ENCODE data around the gene SLC35F3. TPM values are rescaled to one million over a fixed set of nuclear protein-coding genes. Genes with fewer than 3 reads are reported as not detected.

SLC35F3 gene
- polyA plus RNA-seq, 1 donor (not counting 4 experiments of a cell fraction or from before 2014, with no cell fraction given) = 13.8 TPM

DNA sequence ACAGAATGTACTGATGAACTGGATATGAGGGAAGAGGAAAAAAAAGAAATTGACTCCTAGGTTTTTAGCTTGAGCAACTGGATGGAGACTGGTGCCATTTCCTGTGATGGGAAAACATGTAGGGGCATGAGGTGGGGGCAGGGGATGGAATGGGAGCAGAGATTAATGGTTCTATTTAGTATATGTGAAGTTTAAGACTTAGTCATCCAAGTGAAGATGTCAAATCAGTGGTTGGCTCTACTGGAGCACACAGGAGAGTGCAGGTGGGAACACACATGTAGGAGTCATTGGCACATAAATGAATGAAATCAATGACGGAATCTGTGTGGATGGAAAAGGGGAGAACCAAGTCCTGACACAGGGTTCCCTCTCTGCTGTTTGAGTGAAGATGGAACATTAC is 244.3 kb downstream of the SLC35F3 start:
- TF ChIP-seq CTCF (optimal IDR thresholded peaks at IDR 0.05 in 1 of 3, IDR thresholded peaks at IDR 0.05 in 1 of 3, conservative IDR thresholded peaks at IDR 0.05 in 1 of 3; ENCODE audit: extremely low read depth in 1 of 3, insufficient read depth in 2 of 3, low read length in 3 of 3) (no peak), EZH2 (IDR thresholded peaks at IDR 0.05; ENCODE audit: low read length) (no peak)
- Histone ChIP-seq H3K4me3 (ENCODE audit: control insufficient read depth in 2 of 3, extremely low read depth in 1 of 3, insufficient read depth in 2 of 3, low read depth in 1 of 3, low read length in 3 of 3) (no peak overlapping the region), H3K36me3 (ENCODE audit: control insufficient read depth in 2 of 2, extremely low read depth in 1 of 2, insufficient read depth in 2 of 2, low read length in 2 of 2) (no peaks in the 10 kb centered on the region), H3K9ac (ENCODE audit: control insufficient read depth, extremely low read depth, insufficient read depth, low read length) (no peak overlapping the region), H3K27ac (ENCODE audit: control insufficient read depth, insufficient read depth, low read length) (peak overlapping the region; percentile 14), H3K4me1 (ENCODE audit: control insufficient read depth, extremely low read depth, insufficient read depth, low read length) (peaks cover 18% of the 10 kb centered on the region), H3K4me2 (ENCODE audit: control insufficient read depth, extremely low read depth, insufficient read depth, low read depth, low read length) (peak overlapping the region; percentile 17), H2AFZ (ENCODE audit: control insufficient read depth, low read length) (no peak overlapping the region), H4K20me1 (ENCODE audit: control insufficient read depth, extremely low read depth, insufficient read depth, low read length) (no peaks in the 10 kb centered on the region), H3K9me3 (ENCODE audit: control insufficient read depth, low read depth, low read length) (no peaks in the 10 kb centered on the region), H3K27me3 (ENCODE audit: control insufficient read depth, extremely low read depth, insufficient read depth, low read length) (no peaks in the 10 kb centered on the region), H3K9me1 (ENCODE audit: control insufficient read depth, extremely low read depth, insufficient read depth, low read length) (no peaks in the 10 kb centered on the region), H3K79me2 (ENCODE audit: control insufficient read depth, insufficient read depth, low read length) (no peaks in the 10 kb centered on the region)
- DNase-seq (ENCODE audit: low read depth, low spot score) = no peak
- dilution Hi-C loops (cut with MboI; ENCODE audit: extremely low pct_ligation_motif_present, low sequenced_read_pairs) = no loop called here
- FAIRE-seq = peak; percentile 61

DNA sequence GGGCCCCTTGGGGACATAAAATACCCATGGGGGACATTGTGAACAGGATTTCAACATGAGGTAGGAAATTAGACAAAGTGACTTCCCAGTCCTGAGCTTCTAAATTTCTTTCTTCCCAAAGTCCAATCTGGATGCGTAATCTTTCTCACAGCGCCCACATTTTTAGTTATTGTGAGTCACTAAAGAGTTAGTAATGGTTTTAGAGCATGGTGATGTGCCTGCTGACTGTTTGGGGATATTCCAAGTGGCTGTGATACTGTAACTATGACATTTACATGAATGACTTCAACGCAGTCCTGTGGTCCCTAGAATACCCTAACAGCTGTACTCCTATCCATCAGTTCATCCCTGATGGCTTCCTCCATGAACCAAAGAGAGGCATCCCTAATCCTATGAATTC is 244.7 kb downstream of the SLC35F3 start:
- dilution Hi-C loops (cut with MboI; ENCODE audit: extremely low pct_ligation_motif_present, low sequenced_read_pairs) = no loop called here
- H3K9ac ChIP-seq (ENCODE audit: control insufficient read depth, extremely low read depth, insufficient read depth, low read length) = no peak overlapping the region
- H3K4me3 ChIP-seq (ENCODE audit: control insufficient read depth in 2 of 3, extremely low read depth in 1 of 3, insufficient read depth in 2 of 3, low read depth in 1 of 3, low read length in 3 of 3) = no peak overlapping the region
- peaks cover 18% of the 10 kb centered on the region for H3K4me1 ChIP-seq (ENCODE audit: control insufficient read depth, extremely low read depth, insufficient read depth, low read length)
- DNase-seq (ENCODE audit: low read depth, low spot score) (no peak), FAIRE-seq (no peak)
- H3K4me2 ChIP-seq (ENCODE audit: control insufficient read depth, extremely low read depth, insufficient read depth, low read depth, low read length) = peak overlapping the region; percentile 17
- no peaks in the 10 kb centered on the region for H3K79me2 ChIP-seq (ENCODE audit: control insufficient read depth, insufficient read depth, low read length)
- no peaks in the 10 kb centered on the region for H3K36me3 ChIP-seq (ENCODE audit: control insufficient read depth in 2 of 2, extremely low read depth in 1 of 2, insufficient read depth in 2 of 2, low read length in 2 of 2)
- no peaks in the 10 kb centered on the region for H3K27me3 ChIP-seq (ENCODE audit: control insufficient read depth, extremely low read depth, insufficient read depth, low read length)
- H4K20me1 ChIP-seq (ENCODE audit: control insufficient read depth, extremely low read depth, insufficient read depth, low read length) = no peaks in the 10 kb centered on the region
- H3K9me1 ChIP-seq (ENCODE audit: control insufficient read depth, extremely low read depth, insufficient read depth, low read length) = no peaks in the 10 kb centered on the region
- TF ChIP-seq EZH2 (IDR thresholded peaks at IDR 0.05; ENCODE audit: low read length) (no peak), CTCF (optimal IDR thresholded peaks at IDR 0.05 in 1 of 3, IDR thresholded peaks at IDR 0.05 in 1 of 3, conservative IDR thresholded peaks at IDR 0.05 in 1 of 3; ENCODE audit: extremely low read depth in 1 of 3, insufficient read depth in 2 of 3, low read length in 3 of 3) (no peak)
- H3K27ac ChIP-seq (ENCODE audit: control insufficient read depth, insufficient read depth, low read length) = peak overlapping the region; percentile 14
- no peak overlapping the region for H2AFZ ChIP-seq (ENCODE audit: control insufficient read depth, low read length)
- no peaks in the 10 kb centered on the region for H3K9me3 ChIP-seq (ENCODE audit: control insufficient read depth, low read depth, low read length)
